Ishikawa (cell line): ENCODE results near the gene CDC123.

Experiments used
- CEBPB ChIP-seq: IDR thresholded peaks from 2 replicates; pipeline ENCODE4 v1.6.1; 2012
- CREB1 ChIP-seq: IDR thresholded peaks from 2 replicates; pipeline ENCODE4 v1.6.1; 2012; ENCODE audit warnings: low read depth
- EGR1 ChIP-seq: IDR thresholded peaks from 2 replicates; pipeline ENCODE4 v1.6.1; 2012
- EP300 ChIP-seq: IDR thresholded peaks from 2 replicates; pipeline ENCODE4 v1.6.1; 2012; ENCODE audit warnings: borderline replicate concordance
- FOXM1 ChIP-seq: IDR thresholded peaks from 2 replicates; pipeline ENCODE4 v1.6.1; 2012; ENCODE audit warnings: low read depth, borderline replicate concordance
- MAX ChIP-seq: IDR thresholded peaks from 2 replicates; pipeline ENCODE4 v1.6.1; 2012
- NFIC ChIP-seq: IDR thresholded peaks from 2 replicates; pipeline ENCODE4 v1.6.1; 2012
- RAD21 ChIP-seq: IDR thresholded peaks from 2 replicates; pipeline ENCODE4 v1.6.1; 2012; ENCODE audit warnings: low read depth
- TAF1 ChIP-seq: IDR thresholded peaks from 2 replicates; pipeline ENCODE4 v1.6.1; 2012; ENCODE audit warnings: low read depth, mild to moderate bottlenecking
- TCF12 ChIP-seq: IDR thresholded peaks from 2 replicates; pipeline ENCODE4 v1.6.1; 2012; ENCODE audit warnings: low read depth
- TEAD4 ChIP-seq: IDR thresholded peaks from 2 replicates; pipeline ENCODE4 v1.6.1; 2012
- USF1 ChIP-seq: IDR thresholded peaks from 2 replicates; pipeline ENCODE4 v1.6.1; 2012
- YY1 ChIP-seq: IDR thresholded peaks from 2 replicates; pipeline ENCODE4 v1.6.1; 2012; ENCODE audit warnings: low read depth
- ZBTB7A ChIP-seq: IDR thresholded peaks from 2 replicates; pipeline ENCODE4 v1.6.1; 2012; ENCODE audit warnings: low read depth
- TF ChIP-seq, protein P1 (sequence below): IDR thresholded peaks from 2 replicates; pipeline ENCODE4 v1.6.1; 2012; ENCODE audit warnings: low read depth, mild to moderate bottlenecking

The CDC123 gene

DNA sequence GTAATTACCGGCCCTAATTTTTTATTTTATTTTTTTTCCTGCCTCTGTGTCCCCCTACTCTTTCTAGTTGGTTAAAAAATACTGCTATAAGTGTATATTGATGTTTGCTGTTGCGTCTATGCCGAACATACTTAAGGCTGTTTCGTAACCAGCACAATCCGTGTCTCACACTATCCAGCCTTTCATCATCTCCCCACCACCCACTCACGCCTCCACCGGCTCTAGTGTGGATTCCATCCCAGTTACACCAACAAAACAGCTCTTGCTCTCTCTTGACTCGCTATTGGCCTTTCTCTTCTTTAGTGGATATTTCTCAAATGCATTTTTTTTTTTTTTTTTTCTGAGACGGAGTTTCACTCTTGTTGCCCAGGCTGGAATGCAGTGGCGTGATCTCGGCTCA lies 83.3 kb downstream of the CDC123 start:
- no peak for TF ChIP-seq RAD21
- no peak for TF ChIP-seq FOXM1
- TF ChIP-seq, protein P1, sequence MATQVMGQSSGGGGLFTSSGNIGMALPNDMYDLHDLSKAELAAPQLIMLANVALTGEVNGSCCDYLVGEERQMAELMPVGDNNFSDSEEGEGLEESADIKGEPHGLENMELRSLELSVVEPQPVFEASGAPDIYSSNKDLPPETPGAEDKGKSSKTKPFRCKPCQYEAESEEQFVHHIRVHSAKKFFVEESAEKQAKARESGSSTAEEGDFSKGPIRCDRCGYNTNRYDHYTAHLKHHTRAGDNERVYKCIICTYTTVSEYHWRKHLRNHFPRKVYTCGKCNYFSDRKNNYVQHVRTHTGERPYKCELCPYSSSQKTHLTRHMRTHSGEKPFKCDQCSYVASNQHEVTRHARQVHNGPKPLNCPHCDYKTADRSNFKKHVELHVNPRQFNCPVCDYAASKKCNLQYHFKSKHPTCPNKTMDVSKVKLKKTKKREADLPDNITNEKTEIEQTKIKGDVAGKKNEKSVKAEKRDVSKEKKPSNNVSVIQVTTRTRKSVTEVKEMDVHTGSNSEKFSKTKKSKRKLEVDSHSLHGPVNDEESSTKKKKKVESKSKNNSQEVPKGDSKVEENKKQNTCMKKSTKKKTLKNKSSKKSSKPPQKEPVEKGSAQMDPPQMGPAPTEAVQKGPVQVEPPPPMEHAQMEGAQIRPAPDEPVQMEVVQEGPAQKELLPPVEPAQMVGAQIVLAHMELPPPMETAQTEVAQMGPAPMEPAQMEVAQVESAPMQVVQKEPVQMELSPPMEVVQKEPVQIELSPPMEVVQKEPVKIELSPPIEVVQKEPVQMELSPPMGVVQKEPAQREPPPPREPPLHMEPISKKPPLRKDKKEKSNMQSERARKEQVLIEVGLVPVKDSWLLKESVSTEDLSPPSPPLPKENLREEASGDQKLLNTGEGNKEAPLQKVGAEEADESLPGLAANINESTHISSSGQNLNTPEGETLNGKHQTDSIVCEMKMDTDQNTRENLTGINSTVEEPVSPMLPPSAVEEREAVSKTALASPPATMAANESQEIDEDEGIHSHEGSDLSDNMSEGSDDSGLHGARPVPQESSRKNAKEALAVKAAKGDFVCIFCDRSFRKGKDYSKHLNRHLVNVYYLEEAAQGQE = no peak
- no peak for TF ChIP-seq TCF12
- no peak for TF ChIP-seq EGR1
- TF ChIP-seq CEBPB = no peak
- TF ChIP-seq CREB1 = no peak
- TF ChIP-seq MAX = no peak
- no peak for TF ChIP-seq NFIC

GRCh38 chr10:12287772-12288171 lies 91.8 kb downstream of the CDC123 start:
- TF ChIP-seq YY1 (no peak), TCF12 (no peak), ZBTB7A (no peak), CEBPB (no peak), RAD21 (no peak), TAF1 (no peak), EP300 (no peak), EGR1 (no peak), CREB1 (no peak), TEAD4 (no peak), NFIC (no peak), MAX (no peak), FOXM1 (no peak), USF1 (no peak)
- TF ChIP-seq, protein P1 = no peak

GRCh38 chr10:12299222-12299965 lies 103.4 kb downstream of the CDC123 start:
- TF ChIP-seq EP300 = peak; percentile 74; the same call in 1 of the 2 replicates
- 0 out of 2 replicates have a peak, but pooled peaks have one; percentile 11 for TF ChIP-seq CEBPB
- TF ChIP-seq RAD21 = no peak
- TF ChIP-seq TCF12 = peak; percentile 38
- peak; percentile 56 for TF ChIP-seq TEAD4
- peak; percentile 97 for TF ChIP-seq NFIC
- no peak for TF ChIP-seq EGR1
